HG02642 (cell line): Measurements from ENCODE around the gene CATSPERZ.

Experiments
- ATAC-seq: cut with Tn5 transposase; IDR thresholded peaks from one replicate; pipeline ENCODE4 v1.9.1; 2021; ENCODE audit warnings: mild to moderate bottlenecking; ENCODE audit not compliant: unreplicated experiment, poor library complexity

CATSPERZ gene

GRCh38 chr11:64352995-64353714 lies 53.0 kb downstream of the CATSPERZ start:
- ATAC-seq, result no peak

- no peak for ATAC-seq
Observed at GRCh38 chr11:64353715-64354506, 53.8 kb downstream of the CATSPERZ start.
